Activated CD8-positive, alpha-beta memory T cell treated with anti-CD3 and anti-CD28 coated beads for 36 hours (primary cell): Measurements from ENCODE around the gene PRIM1. TPM values are rescaled to one million over a fixed set of nuclear protein-coding genes. Genes with fewer than 3 reads are reported as not detected.

Source experiments
- CTCF ChIA-PET: fragments of 350-600 bp; sonication (Branson Sonifier 250); formaldehyde crosslinking; loops from one replicate; lab custom pipeline; 2021; ENCODE audit warnings: antibody characterized with exemption; lab: Charles Lee
- POLR2A ChIA-PET: fragments of 350-600 bp; sonication (Branson Sonifier 250); formaldehyde crosslinking; loops from one replicate; lab custom pipeline; 2021; ENCODE audit warnings: antibody characterized with exemption; lab: Charles Lee
- total RNA-seq, 2 experiments: library from RNA; stranded (reverse); gene quantifications; one replicate each; pipeline ENCODE4 v1.2.3, GENCODE V29; 2021

Gene PRIM1
- total RNA-seq, 2 experiments from 2014 or later, result 78.0 to 85.9 TPM

DNA sequence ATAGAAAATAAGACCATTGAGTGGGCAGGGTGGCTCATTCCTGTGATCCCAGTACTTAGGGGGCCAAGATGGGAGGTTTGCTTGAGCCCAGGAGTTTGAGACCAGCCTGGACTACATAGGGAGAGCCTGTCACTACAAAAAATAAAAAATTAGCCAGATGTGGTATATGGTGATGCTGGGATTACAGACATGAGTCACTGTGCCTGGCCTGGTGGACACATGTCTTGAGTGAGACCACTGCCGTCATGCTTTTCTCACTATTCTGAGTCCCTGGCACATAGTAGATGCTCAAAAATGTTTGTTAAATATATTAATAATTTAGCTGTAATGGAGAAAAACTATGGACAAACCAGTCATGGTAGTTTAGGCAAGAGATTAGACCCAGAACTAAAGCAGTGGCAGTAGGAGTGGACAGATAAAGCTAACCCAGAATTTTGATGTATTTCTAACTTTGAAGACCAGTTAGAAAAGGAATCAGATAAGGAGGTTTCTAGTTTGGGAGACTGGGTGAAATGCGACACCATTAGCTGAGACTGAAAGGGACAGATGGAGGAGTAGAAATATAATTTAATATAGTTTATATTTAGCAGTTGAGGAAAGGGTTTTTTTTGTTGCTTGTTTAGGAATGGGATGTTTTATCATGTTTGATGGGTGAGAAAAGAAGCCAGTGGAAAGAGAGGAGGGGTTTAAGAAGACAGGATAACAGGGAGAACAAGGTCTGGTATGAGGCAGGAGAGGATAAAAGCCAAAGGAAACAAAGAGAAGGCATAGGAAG is 56.6 kb downstream of the PRIM1 start:
- POLR2A ChIA-PET, result no interaction called here
- CTCF ChIA-PET, result no interaction called here

DNA sequence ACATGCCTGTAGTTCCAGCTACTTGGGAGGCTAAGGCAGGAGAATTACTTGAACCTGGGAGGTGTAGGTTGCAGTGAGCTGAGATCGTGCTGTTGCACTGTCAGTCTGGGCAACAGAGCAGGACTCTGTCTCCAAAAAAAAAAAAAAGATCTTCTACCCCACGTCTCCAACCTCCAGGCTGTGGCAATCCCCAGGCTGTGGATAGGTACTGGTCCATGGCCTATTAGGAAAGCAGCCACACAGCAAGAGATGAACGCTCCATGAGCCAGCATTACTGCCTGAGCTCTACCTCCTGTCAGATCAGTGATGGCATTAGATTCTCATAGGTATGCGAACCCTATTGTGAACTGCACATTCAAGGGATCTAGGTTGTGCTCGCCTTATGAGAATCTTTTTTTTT is 58.0 kb downstream of the PRIM1 start:
- ChIA-PET POLR2A (interaction anchor here (1.1 kb wide), 1 partner anchor 9 kb away, joined by 5 read pairs; no protein-coding TSS in a partner anchor), CTCF (interaction anchor here (0.6 kb wide), 1 partner anchor 86 kb away, joined by 3 read pairs; no protein-coding TSS in a partner anchor)

DNA sequence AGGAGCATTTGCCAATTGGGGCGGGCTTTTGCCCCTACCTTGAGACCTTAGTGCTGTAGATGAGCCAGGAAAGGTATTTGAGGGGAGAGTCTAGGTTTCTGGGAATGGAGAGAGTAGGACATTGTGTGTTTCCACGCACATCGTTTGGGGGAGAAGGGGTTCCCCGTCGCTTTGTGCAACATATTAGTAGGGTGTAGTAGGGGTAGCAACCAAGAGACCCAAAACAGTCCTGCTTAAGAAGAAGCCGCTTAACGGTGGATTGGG is 63.3 kb downstream of the PRIM1 start:
- ChIA-PET POLR2A (interaction anchor here (0.6 to 2.9 kb wide), 10 partner anchors 11 to 121 kb away, joined by 3 to 30 read pairs (median 8); partner anchors contain the start of genes ATP5F1B, BAZ2A and NACA), CTCF (interaction anchor here (0.5 to 3.8 kb wide), 5 partner anchors 28 to 735 kb away, joined by 3 to 19 read pairs (median 4); no protein-coding TSS in a partner anchor)

DNA sequence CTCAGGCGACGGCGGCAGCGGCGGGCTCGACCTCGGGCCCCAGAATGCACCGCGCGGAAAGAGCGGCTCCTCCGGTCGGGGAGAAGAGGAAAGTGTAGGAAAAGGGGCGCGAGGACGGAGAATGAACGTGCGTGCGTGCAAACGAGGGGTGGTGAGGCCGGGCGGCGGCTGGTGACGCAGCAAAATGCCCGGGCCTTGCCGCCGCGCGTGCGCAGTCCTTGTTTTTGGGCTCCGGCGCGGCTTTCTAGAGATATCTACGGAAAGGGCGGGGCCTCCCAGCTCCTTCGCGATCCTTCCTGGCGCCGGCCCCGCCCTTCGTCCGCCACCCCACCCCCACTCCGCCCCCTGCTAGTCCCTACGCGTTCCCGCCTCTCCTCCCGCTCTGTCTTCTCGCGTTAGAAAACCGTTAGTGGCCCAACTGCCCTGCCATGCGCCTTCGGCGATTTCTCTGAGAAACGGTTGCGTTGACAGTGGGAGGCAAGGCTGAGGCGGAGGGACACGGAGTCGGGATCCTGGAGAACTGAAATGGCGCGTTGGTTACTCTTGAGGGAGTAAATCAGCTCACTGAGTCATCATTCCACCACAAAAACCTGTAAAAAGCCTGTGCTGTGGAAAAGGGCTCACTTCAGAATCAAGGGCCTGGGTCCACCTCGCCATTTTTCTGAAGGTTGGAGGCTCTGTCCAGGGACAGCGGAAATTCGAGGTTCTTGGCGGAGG is 63.8 kb downstream of the PRIM1 start, which contains the start of gene PTGES3:
TSS of gene PTGES3 (minus strand) at position 156 of the 717 bp plus-strand sequence. CDS start 285 bp downstream, outside the sequence.
- ChIA-PET POLR2A (interaction anchor here (0.5 to 2.9 kb wide), 13 partner anchors 9 to 63 kb away, joined by 3 to 30 read pairs (median 6); partner anchors contain the start of genes ATP5F1B, BAZ2A and NACA), CTCF (interaction anchor here (0.5 to 3.8 kb wide), 5 partner anchors 30 to 736 kb away, joined by 3 to 19 read pairs (median 3); no protein-coding TSS in a partner anchor)

DNA sequence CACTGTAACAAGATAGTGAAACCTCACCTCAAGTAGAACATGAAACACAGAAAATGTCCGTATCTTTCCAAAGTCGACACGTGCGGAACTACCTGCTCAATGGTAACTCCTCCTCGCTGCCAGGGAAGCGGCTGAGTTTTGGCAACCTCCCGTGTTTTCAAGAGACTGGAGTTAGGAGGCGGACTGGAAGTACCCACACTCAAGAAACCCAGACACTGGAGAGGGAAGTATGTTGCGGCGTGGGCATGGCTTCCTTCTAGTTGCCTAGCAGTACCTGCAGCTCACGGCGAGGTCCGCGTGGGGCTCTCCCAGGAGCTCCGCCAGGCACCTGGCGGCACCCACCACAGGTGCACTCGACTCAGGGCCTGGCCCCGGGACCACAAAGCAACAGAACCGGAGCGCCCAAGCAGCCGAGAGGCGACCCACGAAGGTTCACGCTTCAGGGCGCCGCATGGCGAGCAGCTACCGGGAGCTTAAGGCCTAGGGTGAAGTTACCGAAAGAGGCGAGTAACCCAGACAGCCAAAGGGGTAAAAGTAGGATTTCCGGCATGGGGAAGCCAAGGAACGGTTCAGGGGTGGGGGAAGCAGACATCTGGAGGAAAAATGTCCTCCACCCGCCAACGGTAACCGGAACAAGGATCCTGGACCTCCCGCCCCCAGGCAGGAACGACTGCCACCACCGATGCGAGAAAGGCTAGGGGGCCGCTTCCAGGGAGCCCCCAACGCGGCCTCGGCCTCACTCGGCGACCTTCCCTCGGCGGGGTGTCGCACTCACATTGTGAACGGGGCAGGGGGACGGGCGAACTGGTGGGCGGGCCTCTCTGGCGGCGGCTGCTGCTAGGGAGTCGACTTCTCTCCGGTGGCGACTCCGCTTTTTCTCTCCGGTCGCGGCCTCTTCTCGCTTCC is 64.6 kb downstream of the PRIM1 start:
- CTCF ChIA-PET, result interaction anchor here (1.4 to 3.8 kb wide), 3 partner anchors 35 to 52 kb away, joined by 3 to 19 read pairs (median 4); no protein-coding TSS in a partner anchor
- POLR2A ChIA-PET, result interaction anchor here (0.5 to 2.9 kb wide), 12 partner anchors 8 to 64 kb away, joined by 3 to 30 read pairs (median 8); partner anchors contain the start of genes ATP5F1B, BAZ2A and NACA

DNA sequence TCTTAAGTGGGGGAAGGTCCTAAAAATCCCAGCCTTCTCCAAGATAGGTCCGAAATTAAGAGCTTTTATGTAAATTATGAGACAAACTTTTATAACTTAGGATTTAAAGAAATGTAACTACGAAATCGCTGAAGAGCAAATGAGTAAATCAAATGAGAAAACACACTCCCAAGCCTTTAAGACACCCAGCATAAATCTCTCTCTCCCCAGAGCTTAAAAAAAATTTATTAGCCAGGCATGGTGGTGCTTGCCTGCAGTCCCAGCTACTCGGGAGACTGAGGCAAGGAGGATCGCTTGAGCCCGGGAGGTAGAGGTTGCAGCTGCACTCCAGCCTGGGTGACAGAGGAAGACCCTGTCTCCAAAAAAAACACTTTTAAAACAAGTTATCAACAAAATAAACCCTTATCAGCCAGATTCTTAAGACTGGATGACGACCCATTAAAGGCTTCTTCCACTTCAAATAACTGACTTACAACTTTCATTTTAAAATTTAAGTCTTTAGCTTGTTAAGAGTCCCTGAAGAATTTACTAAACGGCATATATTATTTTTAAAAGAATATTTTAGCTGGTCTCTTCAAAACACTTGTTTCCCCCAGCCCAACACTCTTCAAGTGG is 67.3 kb downstream of the PRIM1 start:
- POLR2A ChIA-PET, result interaction anchor here (0.6 to 3.3 kb wide), 10 partner anchors 9 to 427 kb away, joined by 3 to 36 read pairs (median 6); partner anchors contain the start of genes ATP5F1B and NACA
- CTCF ChIA-PET, result interaction anchor here (0.6 to 3.8 kb wide), 5 partner anchors 15 to 678 kb away, joined by 3 to 19 read pairs (median 3); no protein-coding TSS in a partner anchor

DNA sequence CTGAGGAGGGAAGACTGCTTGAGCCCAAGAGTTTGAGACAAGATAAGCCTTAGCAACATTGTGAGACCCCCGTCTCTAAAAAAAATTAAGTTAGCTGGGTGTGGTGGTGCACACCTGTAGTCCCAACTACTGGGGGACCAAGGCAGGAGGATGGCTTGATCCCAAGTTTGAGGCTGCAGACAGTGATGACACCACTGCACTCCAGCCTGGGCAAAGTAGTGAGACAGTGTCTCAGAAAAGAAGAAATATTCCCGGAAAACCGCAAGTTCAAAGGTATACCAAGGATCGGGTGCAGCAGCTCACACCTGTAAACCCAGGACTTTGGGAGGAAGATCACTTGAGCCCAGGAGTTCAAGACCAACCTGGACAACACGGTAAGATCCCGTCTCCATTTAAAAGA is 69.8 kb downstream of the PRIM1 start:
- ChIA-PET POLR2A (interaction anchor here (0.8 kb wide), 1 partner anchor 46 kb away, joined by 3 read pairs; no protein-coding TSS in a partner anchor), CTCF (interaction anchor here (0.7 kb wide), 1 partner anchor 38 kb away, joined by 3 read pairs; no protein-coding TSS in a partner anchor)

Other genes with a start within 250 kb of the PRIM1 start
- gene RBMS2, start 230.5 kb downstream of the PRIM1 start, total RNA-seq, result 1 to 10 TPM; 4.8 to 5.1 TPM
- gene BAZ2A, start 122.0 kb downstream of the PRIM1 start, total RNA-seq, result 10 to 100 TPM; 76.9 to 81.1 TPM
- 100 to 1,000 TPM; 953 to 972 TPM for gene ATP5F1B, start 106.3 kb downstream of the PRIM1 start, total RNA-seq
- 100 to 1,000 TPM; 432 to 445 TPM for gene PTGES3, start 64.0 kb downstream of the PRIM1 start, total RNA-seq
- gene NACA, start 27.0 kb downstream of the PRIM1 start, total RNA-seq, result 100 to 1,000 TPM; 948 to 969 TPM
- 1 to 10 TPM in 1 of 2 experiments, under 1 TPM in 1; 0.52 to 2.0 TPM for gene HSD17B6, start 11.0 kb upstream of the PRIM1 start, total RNA-seq
- gene SDR9C7, start 182.1 kb upstream of the PRIM1 start, total RNA-seq, result not detected
- under 1 TPM; 0.19 to 0.27 TPM for gene RDH16, start 205.3 kb upstream of the PRIM1 start, total RNA-seq